GM13977 (cell line): ENCODE data around the gene CLCN3.

Source experiments
- DNase-seq: peaks from one replicate; pipeline ENCODE4 v3.0.0; 2012; ENCODE audit warnings: low spot score
- in situ Hi-C: fragments of 300-500 bp; cut with MboI; formaldehyde crosslinking; loops from one replicate; pipeline ENCODE4 v1.12.0; 2022; ENCODE audit warnings: low sequenced_read_pairs, low pct_unique_long_range_greater_than_20kb, mixed read lengths, inconsistent platforms; ENCODE audit not compliant: unreplicated experiment
- TF ChIP-seq, protein P1 (sequence below): IDR thresholded peaks from 2 replicates; pipeline ENCODE4 v1.5.1; 2012; ENCODE audit warnings: mild to moderate bottlenecking, control low read depth; ENCODE audit not compliant: insufficient read depth; ENCODE audit errors: extremely low read depth, missing control alignments

Gene CLCN3

DNA sequence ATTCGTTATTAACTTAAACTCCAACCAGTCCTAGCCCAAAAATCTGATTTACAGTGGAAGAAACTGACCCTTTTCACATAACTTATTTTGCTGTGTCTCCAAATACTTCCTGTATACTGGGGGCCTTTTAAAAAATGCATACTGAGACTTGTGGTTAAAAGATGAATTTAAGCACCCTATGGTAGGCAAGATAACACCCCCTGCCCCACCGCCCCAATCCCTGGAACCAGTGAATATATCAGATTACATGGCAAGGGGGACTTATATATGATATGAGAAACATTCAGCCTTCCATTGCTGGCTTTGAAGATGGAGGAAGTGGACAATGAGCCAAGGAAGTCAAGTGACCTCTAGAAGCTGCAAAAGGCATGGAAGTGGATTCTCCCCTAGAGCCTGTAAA, 3.1 kb upstream of the CLCN3 start:
- TF ChIP-seq, protein P1, sequence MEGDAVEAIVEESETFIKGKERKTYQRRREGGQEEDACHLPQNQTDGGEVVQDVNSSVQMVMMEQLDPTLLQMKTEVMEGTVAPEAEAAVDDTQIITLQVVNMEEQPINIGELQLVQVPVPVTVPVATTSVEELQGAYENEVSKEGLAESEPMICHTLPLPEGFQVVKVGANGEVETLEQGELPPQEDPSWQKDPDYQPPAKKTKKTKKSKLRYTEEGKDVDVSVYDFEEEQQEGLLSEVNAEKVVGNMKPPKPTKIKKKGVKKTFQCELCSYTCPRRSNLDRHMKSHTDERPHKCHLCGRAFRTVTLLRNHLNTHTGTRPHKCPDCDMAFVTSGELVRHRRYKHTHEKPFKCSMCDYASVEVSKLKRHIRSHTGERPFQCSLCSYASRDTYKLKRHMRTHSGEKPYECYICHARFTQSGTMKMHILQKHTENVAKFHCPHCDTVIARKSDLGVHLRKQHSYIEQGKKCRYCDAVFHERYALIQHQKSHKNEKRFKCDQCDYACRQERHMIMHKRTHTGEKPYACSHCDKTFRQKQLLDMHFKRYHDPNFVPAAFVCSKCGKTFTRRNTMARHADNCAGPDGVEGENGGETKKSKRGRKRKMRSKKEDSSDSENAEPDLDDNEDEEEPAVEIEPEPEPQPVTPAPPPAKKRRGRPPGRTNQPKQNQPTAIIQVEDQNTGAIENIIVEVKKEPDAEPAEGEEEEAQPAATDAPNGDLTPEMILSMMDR, result no peak
- in situ Hi-C loops, result loop anchor here (25.0 kb wide), 1 partner anchor 395 kb away; no protein-coding TSS in a partner anchor
- DNase-seq, result no peak

DNA sequence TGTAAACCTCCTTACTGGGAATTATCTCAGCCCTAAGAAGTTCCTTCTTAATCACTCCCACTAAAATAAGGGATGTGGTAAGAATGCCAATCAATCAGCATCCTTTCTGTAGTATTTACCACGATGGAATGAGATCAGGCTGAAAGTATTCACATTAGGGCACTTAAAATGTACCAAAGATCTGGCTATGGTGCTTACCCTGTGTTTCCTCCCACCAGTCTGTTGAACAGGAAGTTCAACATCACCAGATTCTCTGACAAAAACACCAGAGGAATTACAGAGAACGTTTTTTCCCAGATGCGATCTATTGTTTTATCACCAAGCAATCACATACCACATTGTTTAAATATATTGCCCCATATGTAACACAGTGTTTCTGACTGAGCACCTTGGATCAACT, 2.1 kb upstream of the CLCN3 start:
- in situ Hi-C loops, result loop anchor here (25.0 kb wide), 1 partner anchor 394 kb away; no protein-coding TSS in a partner anchor
- DNase-seq, result no peak
- TF ChIP-seq, protein P1, result no peak

DNA sequence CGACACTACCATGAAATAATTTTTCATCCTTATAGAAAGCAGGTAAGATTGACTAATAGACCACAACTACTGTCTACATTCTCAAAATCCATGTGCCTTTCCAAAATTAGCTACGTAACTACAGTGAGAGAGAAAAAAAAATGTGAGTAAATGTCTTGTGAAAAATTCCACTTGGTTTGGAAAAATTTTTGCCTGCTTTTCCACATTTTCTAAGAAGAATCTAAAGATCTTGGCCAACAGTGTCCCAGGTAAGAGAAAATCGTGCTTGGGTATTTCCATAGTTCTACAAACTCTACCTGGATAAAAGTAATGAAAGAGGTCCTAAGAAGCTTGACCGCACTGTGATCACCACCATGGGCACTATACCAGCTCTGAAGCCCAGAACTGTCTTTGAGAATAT, 1.4 kb upstream of the CLCN3 start:
- TF ChIP-seq, protein P1, result no peak
- in situ Hi-C loops, result loop anchor here (25.0 kb wide), 1 partner anchor 393 kb away; no protein-coding TSS in a partner anchor
- no peak for DNase-seq

DNA sequence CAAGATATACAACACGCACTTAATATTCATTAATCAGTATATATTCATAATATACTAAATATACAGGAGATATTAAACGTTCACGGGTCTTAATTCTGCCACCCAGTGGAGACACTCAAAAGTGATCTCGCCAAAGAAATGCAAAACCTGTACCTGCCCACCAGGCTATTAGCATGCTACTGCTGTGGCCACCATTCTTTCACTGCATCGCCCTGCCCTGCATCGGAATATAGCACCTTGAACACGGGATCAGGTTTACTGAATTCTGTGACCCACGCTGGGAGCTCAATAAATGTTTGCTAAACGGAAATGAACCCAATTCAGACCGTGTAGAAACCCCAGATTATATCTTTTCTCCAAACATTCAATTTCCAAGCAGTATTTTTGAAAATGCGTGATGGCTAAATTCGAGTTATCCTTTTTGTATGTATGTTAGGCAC, 840 bp upstream of the CLCN3 start:
- DNase-seq, result peak; percentile 51
- in situ Hi-C loops, result loop anchor here (25.0 kb wide), 1 partner anchor 393 kb away; no protein-coding TSS in a partner anchor
- TF ChIP-seq, protein P1, result peak; percentile 55

DNA sequence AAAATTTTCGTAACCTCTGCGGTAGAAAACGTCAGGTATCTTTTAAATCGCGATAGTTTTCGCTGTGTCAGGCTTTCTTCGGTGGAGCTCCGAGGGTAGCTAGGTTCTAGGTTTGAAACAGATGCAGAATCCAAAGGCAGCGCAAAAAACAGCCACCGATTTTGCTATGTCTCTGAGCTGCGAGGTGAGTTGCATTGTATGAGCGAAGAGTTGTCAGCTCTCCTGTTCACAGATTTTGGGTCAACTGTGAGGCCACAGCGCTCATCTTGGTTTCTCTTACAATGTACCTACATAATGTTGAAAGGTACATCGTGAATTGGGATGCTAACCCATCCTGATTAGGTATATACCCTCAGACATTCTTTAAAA, 486 bp downstream of the CLCN3 start:
- DNase-seq, result no peak
- in situ Hi-C loops, result loop anchor here (25.0 kb wide), 1 partner anchor 391 kb away; no protein-coding TSS in a partner anchor
- TF ChIP-seq, protein P1, result no peak

DNA sequence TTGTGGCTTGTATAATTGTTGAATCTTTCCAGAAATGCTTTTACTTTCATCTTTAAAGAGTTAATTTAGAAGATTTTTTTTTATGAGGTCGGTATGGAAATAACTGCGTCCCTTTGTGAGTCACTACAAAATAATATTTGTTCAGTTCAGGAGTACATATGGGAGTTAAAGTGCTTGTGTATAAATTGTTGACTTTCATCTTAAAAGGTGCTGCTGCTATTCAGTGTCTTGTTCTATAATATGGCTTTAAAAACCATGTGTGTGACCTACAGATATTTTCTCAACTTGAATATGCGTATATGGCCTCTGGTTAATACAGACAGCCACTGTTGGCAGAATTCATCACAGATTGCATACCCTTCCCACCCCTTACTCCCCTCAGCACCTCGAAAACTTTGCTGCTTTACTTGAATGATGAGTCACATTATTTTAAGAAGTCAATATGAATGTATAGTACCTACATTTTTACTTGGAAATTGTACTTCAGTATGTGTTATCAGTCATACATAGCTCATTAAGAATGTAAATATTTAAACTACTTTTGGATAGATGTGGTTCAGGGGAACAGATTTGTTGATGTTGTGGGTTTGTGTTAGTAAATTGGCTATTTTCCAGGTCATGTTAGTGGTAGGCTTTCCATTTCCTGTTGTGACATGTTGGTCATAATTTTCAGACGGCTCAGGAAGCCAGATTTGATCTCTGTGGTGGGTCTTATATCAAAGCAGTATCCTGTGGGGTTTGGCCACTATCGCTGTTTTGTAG, 1.5 kb downstream of the CLCN3 start:
- in situ Hi-C loops, result loop anchor here (25.0 kb wide), 1 partner anchor 390 kb away; no protein-coding TSS in a partner anchor
- DNase-seq, result no peak
- TF ChIP-seq, protein P1, result no peak
